Measurements from ENCODE around the gene CPLX3. TPM values are rescaled to one million over a fixed set of nuclear protein-coding genes. Genes with fewer than 3 reads are reported as not detected.

CPLX3 gene
- polyA plus RNA-seq, 1 donor from 2014 or later: 0.27 TPM

- Histone ChIP-seq H3K36me3 (ENCODE audit: insufficient read depth, low read length) (no peaks in the 10 kb centered on the region), H3K27me3 (ENCODE audit: insufficient read depth, low read depth, low read length) (no peaks in the 10 kb centered on the region), H3K79me2 (replicated peaks; ENCODE audit: insufficient read depth, low read length) (no peaks in the 10 kb centered on the region), H3K4me3 (ENCODE audit: low read length) (no peak overlapping the region), H3K27ac (ENCODE audit: low read length) (no peak overlapping the region), H4K20me1 (ENCODE audit: insufficient read depth) (no peaks in the 10 kb centered on the region), H3K4me2 (ENCODE audit: low read length) (no peak overlapping the region), H3K9me2 (ENCODE audit: insufficient read depth, low read length) (no peaks in the 10 kb centered on the region), H3K9ac (ENCODE audit: low read length) (no peak overlapping the region), H3K9me3 (ENCODE audit: low read length) (no peaks in the 10 kb centered on the region), H2AFZ (ENCODE audit: low read depth, low read length) (no peak overlapping the region), H3F3A (ENCODE audit: insufficient read depth, low read length, poor library complexity, severe bottlenecking) (no peaks in the 10 kb centered on the region)
- TF ChIP-seq RAD21 (conservative IDR thresholded peaks at IDR 0.05): no peak
- TF ChIP-seq CTCF (IDR thresholded peaks at IDR 0.05; ENCODE audit: poor library complexity, severe bottlenecking): no peak
- no peak for TF ChIP-seq POLR2AphosphoS5 (IDR thresholded peaks at IDR 0.05)
- no peak for TF ChIP-seq REST (IDR thresholded peaks at IDR 0.05; ENCODE audit: borderline replicate concordance)
- TF ChIP-seq EP300 (conservative IDR thresholded peaks at IDR 0.05; ENCODE audit: poor library complexity, severe bottlenecking): no peak
- TF ChIP-seq MXI1 (conservative IDR thresholded peaks at IDR 0.05; ENCODE audit: poor library complexity, severe bottlenecking): no peak
- TF ChIP-seq TAF1 (IDR thresholded peaks at IDR 0.05; ENCODE audit: low read depth): no peak
- TF ChIP-seq EZH2 (IDR thresholded peaks at IDR 0.05; ENCODE audit: borderline replicate concordance, insufficient read depth, low read length, poor library complexity, severe bottlenecking): no peak
- TF ChIP-seq SMC3 (conservative IDR thresholded peaks at IDR 0.05; ENCODE audit: poor library complexity): no peak
Observed at GRCh38 chr15:74854453-74855022, 28.1 kb downstream of the CPLX3 start.

GRCh38 chr15:74855857-74856256 lies 29.4 kb downstream of the CPLX3 start:
- H2AFZ ChIP-seq (ENCODE audit: low read depth, low read length): no peak overlapping the region

More at GRCh38 chr15:74855857-74856256, 29.4 kb downstream of the CPLX3 start:
- no peak overlapping the region for H3K9ac ChIP-seq (ENCODE audit: low read length)
- H3K79me2 ChIP-seq (replicated peaks; ENCODE audit: insufficient read depth, low read length): no peaks in the 10 kb centered on the region
- no peaks in the 10 kb centered on the region for H3K9me3 ChIP-seq (ENCODE audit: low read length)
- no peak overlapping the region for H3K4me3 ChIP-seq (ENCODE audit: low read length)
- H3K36me3 ChIP-seq (ENCODE audit: insufficient read depth, low read length): no peaks in the 10 kb centered on the region
- no peaks in the 10 kb centered on the region for H4K20me1 ChIP-seq (ENCODE audit: insufficient read depth)
- H3K27ac ChIP-seq (ENCODE audit: low read length): no peak overlapping the region
- no peaks in the 10 kb centered on the region for H3F3A ChIP-seq (ENCODE audit: insufficient read depth, low read length, poor library complexity, severe bottlenecking)
- TF ChIP-seq TAF1 (IDR thresholded peaks at IDR 0.05; ENCODE audit: low read depth) (no peak), SMC3 (conservative IDR thresholded peaks at IDR 0.05; ENCODE audit: poor library complexity) (no peak), RAD21 (conservative IDR thresholded peaks at IDR 0.05) (no peak), MXI1 (conservative IDR thresholded peaks at IDR 0.05; ENCODE audit: poor library complexity, severe bottlenecking) (no peak), EZH2 (IDR thresholded peaks at IDR 0.05; ENCODE audit: borderline replicate concordance, insufficient read depth, low read length, poor library complexity, severe bottlenecking) (no peak), EP300 (conservative IDR thresholded peaks at IDR 0.05; ENCODE audit: poor library complexity, severe bottlenecking) (no peak), CTCF (IDR thresholded peaks at IDR 0.05; ENCODE audit: poor library complexity, severe bottlenecking) (no peak), POLR2AphosphoS5 (IDR thresholded peaks at IDR 0.05) (no peak), REST (IDR thresholded peaks at IDR 0.05; ENCODE audit: borderline replicate concordance) (no peak)
- no peak overlapping the region for H3K4me2 ChIP-seq (ENCODE audit: low read length)
- H3K27me3 ChIP-seq (ENCODE audit: insufficient read depth, low read depth, low read length): no peaks in the 10 kb centered on the region
- H3K9me2 ChIP-seq (ENCODE audit: insufficient read depth, low read length): no peaks in the 10 kb centered on the region
